Measurements from ENCODE around the gene ADD2.

DNA sequence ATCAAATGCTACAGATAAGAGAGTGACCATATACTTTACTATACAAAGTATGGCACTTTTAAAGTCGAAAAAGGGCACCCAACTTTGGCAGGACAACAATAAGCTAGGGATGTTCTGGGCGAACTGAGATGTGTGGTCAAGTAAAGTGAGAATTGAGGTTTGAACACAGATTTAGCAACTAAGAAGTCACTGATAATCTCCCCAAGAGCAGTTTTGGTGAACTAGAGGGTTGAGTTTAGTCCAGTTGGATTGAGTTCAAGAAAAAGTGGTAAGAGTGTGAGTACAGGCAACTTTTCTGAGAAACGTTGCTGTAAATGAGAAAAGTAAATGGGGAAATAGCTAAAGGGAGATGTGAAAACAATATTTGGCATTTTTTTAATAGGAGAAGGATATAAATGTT is 148.8 kb downstream of the ADD2 start:
- TF ChIP-seq CTCF (IDR thresholded peaks at IDR 0.05) = no peak
- no peak for TF ChIP-seq POLR2A (IDR thresholded peaks at IDR 0.05)
